ENCODE results near the gene MROH2A.

GRCh38 chr2:233803994-233804393, 25.9 kb downstream of the MROH2A start:
- TF ChIP-seq CTCF (IDR thresholded peaks at IDR 0.05) (no peak), POLR2A (IDR thresholded peaks at IDR 0.05) (no peak)

All from tibial nerve (tissue), 3 donors.